ENCODE results near the gene EMILIN1.
"Not testable (repeated sequence)": the region's sequence is repeated elsewhere in the genome, so short reads cannot be mapped to it uniquely, and the experiment has no call there.

The EMILIN1 gene

DNA sequence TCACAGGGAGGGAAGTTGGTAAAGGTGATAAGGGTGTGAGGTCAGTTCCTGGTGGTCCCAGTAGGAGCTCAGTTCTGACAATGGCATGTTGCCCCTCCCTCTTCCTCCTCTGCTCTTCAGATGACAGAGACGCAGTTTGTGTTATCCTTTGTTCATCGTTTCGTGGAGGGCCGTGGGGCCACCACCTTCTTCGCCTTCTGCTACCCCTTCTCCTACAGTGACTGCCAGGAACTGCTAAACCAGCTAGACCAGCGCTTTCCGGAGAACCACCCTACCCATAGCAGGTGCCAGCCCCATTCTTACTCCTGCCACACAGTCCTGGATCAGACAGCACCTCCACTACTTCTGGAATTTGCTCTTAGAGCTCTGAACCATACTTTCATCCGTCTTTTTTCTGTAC lies 24.6 kb upstream of the EMILIN1 start:
- in situ Hi-C loops (cut with MboI; ENCODE audit: low sequenced_read_pairs) = no loop called here

GRCh38 chr2:27054721-27055120 lies 23.7 kb upstream of the EMILIN1 start:
- in situ Hi-C loops (cut with MboI; ENCODE audit: low sequenced_read_pairs) = no loop called here

DNA sequence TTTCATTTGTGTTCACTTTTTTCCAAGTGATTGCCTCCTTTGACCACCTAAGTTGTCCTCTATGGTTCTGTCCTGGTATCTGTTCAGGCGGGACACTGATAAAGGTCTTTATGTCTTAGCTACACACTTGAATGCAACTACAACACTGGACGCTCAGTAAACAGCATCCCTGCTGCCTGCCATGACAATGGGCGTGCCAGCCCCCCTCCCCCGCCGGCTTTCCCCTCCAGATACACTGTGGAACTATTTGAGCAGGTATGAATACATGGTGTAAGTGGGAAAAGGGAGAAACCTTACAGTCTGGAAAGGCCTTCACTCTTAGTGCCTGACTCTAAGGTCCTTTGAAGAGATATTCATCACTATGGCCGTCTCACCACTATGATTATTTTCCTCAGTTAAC lies 21.2 kb upstream of the EMILIN1 start:
- in situ Hi-C loops (cut with MboI; ENCODE audit: low sequenced_read_pairs) = no loop called here

- in situ Hi-C loops (cut with MboI; ENCODE audit: low sequenced_read_pairs) = no loop called here
Observed at GRCh38 chr2:27058210-27058609, 20.2 kb upstream of the EMILIN1 start.

DNA sequence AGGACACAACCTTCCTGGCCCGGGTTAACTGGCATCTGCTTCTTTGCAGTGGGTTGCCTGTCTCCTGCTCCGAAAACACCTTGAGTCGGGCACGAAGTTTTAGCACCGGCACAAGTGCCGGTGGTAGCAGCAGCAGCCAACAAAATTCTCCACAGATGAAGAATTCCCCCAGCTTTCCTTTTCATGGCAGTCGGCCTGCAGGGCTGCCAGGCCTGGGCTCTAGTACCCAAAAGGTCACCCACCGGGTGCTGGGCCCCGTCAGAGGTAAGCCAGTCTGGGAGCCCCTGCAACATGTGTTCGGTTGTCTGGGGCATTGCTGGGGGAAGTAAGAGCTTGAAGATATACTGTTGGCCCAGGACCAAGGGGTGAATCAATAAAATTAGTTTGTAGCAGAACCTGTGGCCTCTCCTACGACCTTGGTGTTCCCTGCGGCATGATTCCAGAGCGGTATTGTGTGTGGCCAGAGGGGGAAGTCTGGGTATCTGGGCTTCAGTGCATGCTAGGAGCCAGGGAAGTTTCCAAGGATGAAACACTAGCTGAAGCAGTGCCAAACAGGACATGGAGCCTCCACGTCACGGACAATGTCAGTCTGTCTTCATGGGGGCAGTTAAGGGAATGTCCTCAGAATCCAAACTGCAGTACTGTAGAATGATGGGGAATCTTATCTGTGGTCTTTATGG lies 19.1 kb upstream of the EMILIN1 start:
- in situ Hi-C loops (cut with MboI; ENCODE audit: low sequenced_read_pairs) = no loop called here

DNA sequence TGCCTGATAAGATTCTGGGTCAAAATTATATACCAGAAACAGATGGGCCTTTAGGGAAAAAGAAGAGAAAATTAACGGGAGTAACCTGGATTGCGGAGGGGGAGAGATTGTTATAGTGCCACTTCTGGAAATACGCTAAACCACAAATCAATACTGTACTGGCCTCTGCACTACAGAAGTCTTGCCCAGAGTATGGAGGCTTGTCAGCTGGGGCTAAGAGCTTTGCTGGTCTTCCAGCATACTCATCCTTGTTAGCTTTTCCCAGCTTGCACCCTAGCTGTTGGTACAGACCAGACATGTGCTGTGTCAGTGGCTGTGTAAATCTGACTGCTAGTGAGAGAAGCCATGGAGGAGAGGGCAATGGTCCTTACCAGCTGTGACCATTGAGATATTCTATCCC lies 18.1 kb upstream of the EMILIN1 start:
- in situ Hi-C loops (cut with MboI; ENCODE audit: low sequenced_read_pairs) = no loop called here

GRCh38 chr2:27065128-27065527 lies 13.3 kb upstream of the EMILIN1 start:
- in situ Hi-C loops (cut with MboI; ENCODE audit: low sequenced_read_pairs) = no loop called here

- in situ Hi-C loops (cut with MboI; ENCODE audit: low sequenced_read_pairs) = no loop called here
Observed at GRCh38 chr2:27067385-27067784, 11.0 kb upstream of the EMILIN1 start.

GRCh38 chr2:27069436-27069835 lies 9.0 kb upstream of the EMILIN1 start:
- in situ Hi-C loops (cut with MboI; ENCODE audit: low sequenced_read_pairs) = no loop called here

- in situ Hi-C loops (cut with MboI; ENCODE audit: low sequenced_read_pairs) = no loop called here
Observed at GRCh38 chr2:27069961-27070618, 8.3 kb upstream of the EMILIN1 start.

DNA sequence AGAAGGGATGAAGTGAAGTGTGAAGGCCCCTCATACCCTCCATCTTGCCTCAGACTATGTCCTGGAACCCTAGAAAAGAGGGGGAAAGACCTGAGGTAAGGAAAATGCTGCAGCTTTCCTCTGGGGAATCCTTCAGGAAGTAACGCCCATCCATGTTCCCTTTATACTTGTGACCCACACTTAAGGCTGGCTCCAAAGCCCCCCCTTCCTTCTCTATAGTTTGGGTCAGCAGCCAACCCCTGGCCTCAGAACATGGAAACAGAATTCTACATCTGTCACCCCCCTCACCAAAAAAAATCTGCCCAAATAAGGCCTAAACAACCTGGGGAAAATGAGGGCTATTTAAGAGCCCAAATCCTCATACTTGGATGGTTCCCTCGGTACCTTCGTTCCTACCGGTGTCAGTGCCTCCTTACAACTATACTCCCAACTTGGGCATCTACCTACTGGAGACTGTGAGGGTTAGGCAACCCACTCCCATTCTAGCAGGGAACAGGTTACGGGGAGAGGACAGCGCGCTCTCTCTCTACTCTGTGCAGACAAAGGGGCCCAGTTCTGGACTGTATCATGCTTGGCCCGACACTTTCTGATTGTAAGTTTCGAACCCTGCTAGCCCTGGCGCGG lies 7.7 kb upstream of the EMILIN1 start:
- in situ Hi-C loops (cut with MboI; ENCODE audit: low sequenced_read_pairs) = no loop called here

GRCh38 chr2:27071277-27071989 lies 7.0 kb upstream of the EMILIN1 start, which contains the start of gene OST4:
OST4 (minus strand) TSS chr2:27071654.
- in situ Hi-C loops (cut with MboI; ENCODE audit: low sequenced_read_pairs) = no loop called here

GRCh38 chr2:27071990-27072830 lies 6.2 kb upstream of the EMILIN1 start:
- in situ Hi-C loops (cut with MboI; ENCODE audit: low sequenced_read_pairs) = no loop called here

- in situ Hi-C loops (cut with MboI; ENCODE audit: low sequenced_read_pairs) = no loop called here
Observed at GRCh38 chr2:27072920-27073319, 5.5 kb upstream of the EMILIN1 start.

GRCh38 chr2:27073782-27074181 lies 4.6 kb upstream of the EMILIN1 start:
- in situ Hi-C loops (cut with MboI; ENCODE audit: low sequenced_read_pairs) = no loop called here

- in situ Hi-C loops (cut with MboI; ENCODE audit: low sequenced_read_pairs) = no loop called here
Observed at GRCh38 chr2:27074738-27075565, 3.5 kb upstream of the EMILIN1 start.

DNA sequence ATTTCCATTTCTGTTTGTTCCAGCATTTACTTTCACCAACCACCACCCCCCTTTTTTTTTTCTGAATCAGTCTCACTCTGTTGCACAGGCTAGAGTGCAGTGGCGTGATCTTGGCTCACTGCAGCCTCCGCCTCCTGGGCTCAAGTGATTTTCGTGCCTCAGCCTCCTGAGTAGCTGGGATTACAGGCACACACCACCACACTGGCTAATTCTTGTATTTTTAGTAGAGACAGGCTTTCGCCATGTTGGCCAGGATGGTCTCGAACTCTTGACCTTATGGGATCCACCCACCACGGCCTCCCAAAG lies 2.9 kb upstream of the EMILIN1 start:
- in situ Hi-C loops (cut with MboI; ENCODE audit: low sequenced_read_pairs) = not testable (repeated sequence)

DNA sequence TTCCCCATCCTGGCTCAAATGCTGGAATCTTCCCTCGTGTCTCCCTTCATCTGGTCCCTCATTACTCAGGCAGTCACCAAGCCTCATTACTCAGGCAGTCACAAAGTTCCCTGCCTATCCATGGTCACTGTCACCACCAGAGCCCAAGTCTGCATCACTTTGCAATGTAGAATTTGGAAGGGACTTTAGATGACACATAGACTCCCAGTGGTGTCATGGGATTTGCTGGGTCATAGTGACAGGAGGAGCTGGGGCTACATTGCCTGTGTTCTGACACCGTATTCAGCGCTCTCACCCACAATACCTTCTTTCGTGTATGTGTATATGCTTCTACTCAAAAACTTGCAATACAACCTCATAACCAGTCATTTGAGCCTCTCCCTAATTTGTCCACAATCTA lies 2.1 kb upstream of the EMILIN1 start:
- in situ Hi-C loops (cut with MboI; ENCODE audit: low sequenced_read_pairs) = no loop called here

DNA sequence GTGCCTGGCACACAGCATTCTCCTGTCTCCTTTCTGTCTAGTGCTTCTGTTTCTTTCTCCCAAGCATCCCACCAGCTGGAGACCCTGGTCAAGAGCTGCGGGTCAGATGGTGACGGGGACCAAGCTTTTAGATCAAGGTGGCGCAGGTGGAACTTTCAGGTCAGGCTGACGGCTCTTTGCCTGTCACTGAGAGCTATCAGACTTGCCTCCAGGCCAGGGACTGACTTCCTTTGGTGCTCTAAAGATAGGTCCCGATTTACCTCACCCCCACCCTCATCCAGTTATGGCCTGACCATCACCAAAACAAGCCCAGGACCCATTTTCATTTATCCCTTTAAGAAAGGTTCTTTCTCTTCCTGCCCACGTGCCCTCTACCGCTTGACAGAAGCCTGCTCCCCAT lies 1.2 kb upstream of the EMILIN1 start:
- in situ Hi-C loops (cut with MboI; ENCODE audit: low sequenced_read_pairs) = no loop called here
